Activated naive CD8-positive, alpha-beta T cell treated with anti-CD3 and anti-CD28 coated beads, Interleukin-2, amount 50 U/mL, for 24 hours (primary cell): ENCODE results near the gene OIT3.

Experiments
- ATAC-seq: fragments of 150-1000 bp; cut with Tn5 transposase; one replicate; pipeline ENCODE4 v1.10.0; 2021
- DNase-seq: peaks from one replicate; pipeline ENCODE4 v3.0.0; 2021
- H3K27ac Mint-ChIP-seq: one replicate; pipeline ENCODE4 v1.8.0; 2021; ENCODE audit warnings: mild to moderate bottlenecking, mixed read lengths
- H3K27me3 Mint-ChIP-seq: one replicate; pipeline ENCODE4 v1.8.0; 2021; ENCODE audit warnings: mixed read lengths
- H3K36me3 Mint-ChIP-seq: one replicate; pipeline ENCODE4 v1.8.0; 2021; ENCODE audit warnings: low read depth, mixed read lengths
- H3K4me1 Mint-ChIP-seq: one replicate; pipeline ENCODE4 v1.8.0; 2021; ENCODE audit warnings: mixed read lengths
- H3K4me3 Mint-ChIP-seq: one replicate; pipeline ENCODE4 v1.8.0; 2021; ENCODE audit warnings: mild to moderate bottlenecking, moderate library complexity, mixed read lengths
- H3K9me3 Mint-ChIP-seq: one replicate; pipeline ENCODE4 v1.8.0; 2021; ENCODE audit warnings: mixed read lengths

The OIT3 gene

DNA sequence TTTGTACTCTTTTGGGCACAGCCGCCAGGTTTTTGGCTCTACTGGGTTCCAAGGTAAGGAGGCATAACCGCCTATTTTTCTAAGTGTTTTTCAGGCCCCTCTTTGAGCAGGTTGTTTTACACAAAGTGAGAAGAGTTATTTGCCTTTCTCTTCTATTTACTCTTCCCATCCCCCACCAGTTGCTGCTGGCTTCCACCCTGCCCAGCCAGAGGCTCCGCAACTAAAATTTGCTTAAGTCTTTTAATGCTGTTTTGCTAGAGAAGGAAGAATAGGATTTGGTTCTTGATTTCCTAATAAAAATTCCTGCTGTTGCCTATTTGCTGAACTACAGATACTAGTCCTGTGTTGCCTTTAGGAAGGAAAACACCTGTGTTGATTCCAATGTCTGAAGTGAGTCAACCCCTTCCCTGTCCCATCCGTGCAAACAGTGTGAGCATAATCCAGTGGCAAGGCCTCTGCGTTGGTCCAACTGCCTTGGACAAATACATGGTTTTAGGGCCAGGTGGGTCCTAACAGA lies 59.2 kb downstream of the OIT3 start:
- no peak for ATAC-seq
- Mint-ChIP-seq H3K27ac (no peak overlapping the region), H3K4me3 (no peak overlapping the region), H3K4me1 (no peaks in the 10 kb centered on the region), H3K9me3 (no peaks in the 10 kb centered on the region), H3K27me3 (peaks cover 11% of the 10 kb centered on the region), H3K36me3 (no peaks in the 10 kb centered on the region)
- no peak for DNase-seq

DNA sequence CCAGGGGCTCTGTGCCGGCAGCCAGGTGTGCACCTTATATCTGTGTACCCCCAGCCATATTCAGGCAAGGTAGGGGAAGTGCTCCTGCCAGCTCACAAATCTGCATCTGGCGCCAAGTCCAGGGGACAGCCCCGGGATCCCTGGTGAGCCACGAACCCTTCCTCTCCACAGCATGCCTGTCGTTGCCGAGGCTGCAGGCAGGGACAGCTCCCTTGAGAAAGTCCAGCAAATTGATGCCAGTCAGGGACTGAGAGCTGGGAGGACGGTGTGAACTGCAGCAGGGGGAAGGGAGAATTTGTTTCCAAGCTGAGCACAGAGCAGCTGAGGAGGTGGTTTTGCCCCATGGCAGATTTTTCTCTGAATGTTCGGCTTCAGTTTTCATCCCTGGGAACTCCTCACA lies 60.1 kb downstream of the OIT3 start:
- H3K36me3 Mint-ChIP-seq, result no peaks in the 10 kb centered on the region
- peaks cover 11% of the 10 kb centered on the region for H3K27me3 Mint-ChIP-seq
- DNase-seq, result no peak
- no peaks in the 10 kb centered on the region for H3K4me1 Mint-ChIP-seq
- H3K4me3 Mint-ChIP-seq, result no peak overlapping the region
- ATAC-seq, result no peak
- H3K9me3 Mint-ChIP-seq, result no peaks in the 10 kb centered on the region
- no peak overlapping the region for H3K27ac Mint-ChIP-seq

GRCh38 chr10:72954230-72954595 lies 60.7 kb downstream of the OIT3 start:
- H3K27me3 Mint-ChIP-seq, result peaks cover 11% of the 10 kb centered on the region
- H3K4me1 Mint-ChIP-seq, result no peaks in the 10 kb centered on the region
- no peaks in the 10 kb centered on the region for H3K9me3 Mint-ChIP-seq
- no peak overlapping the region for H3K27ac Mint-ChIP-seq
- no peak for ATAC-seq
- H3K4me3 Mint-ChIP-seq, result no peak overlapping the region
- DNase-seq, result no peak
- H3K36me3 Mint-ChIP-seq, result no peaks in the 10 kb centered on the region

DNA sequence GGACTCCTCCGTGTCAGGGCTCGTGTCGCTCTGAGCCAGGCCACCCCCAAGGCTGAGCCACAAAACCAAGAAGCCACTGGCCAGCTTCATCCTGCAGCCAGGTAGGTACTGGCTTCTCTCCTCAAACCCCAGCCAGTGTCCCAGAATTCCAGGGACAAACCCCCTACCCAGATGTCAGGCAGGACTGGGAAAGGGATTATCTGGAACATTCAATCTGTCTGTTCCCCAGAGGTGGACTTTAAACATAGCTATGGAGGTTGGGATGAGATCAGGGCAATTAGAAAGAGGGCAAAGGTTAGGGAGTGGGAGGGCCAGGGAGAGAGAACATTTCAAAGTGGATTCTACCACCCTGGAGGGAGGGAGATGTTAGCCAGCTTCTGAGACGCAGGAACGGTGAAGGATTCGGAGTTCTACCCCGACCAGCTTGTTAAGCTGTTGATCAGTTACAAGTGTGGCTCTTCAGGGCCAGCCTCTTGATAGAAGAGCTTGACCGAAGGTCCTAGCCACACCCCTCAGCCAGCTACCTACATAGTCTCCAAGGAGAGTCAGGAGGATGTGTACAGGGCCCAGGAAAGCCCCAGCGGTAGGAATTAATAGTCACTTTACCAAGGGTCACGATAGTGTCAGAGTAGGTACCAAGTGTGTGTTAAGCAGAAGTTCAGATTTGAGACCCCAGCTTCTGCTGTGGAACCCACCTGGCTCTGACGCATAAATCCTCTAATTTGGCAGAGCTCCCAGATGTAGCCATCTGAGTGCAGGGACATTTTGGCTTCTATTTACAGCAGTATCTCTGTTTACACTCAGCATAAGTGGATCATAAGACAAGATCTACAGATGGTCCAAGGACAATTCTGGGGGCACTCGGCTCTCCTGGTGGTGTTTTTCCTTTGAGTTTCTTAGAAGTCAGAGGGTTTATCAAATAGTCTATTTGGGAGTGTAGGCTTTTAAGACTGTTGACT lies 61.3 kb downstream of the OIT3 start, which contains the start of gene PLA2G12B:
Gene PLA2G12B (minus strand): TSS at position 211 of the 959 bp plus-strand sequence. CDS start 121 bp downstream, at position 90.
- no peaks in the 10 kb centered on the region for H3K9me3 Mint-ChIP-seq
- no peaks in the 10 kb centered on the region for H3K4me1 Mint-ChIP-seq
- H3K27me3 Mint-ChIP-seq, result peaks cover 11% of the 10 kb centered on the region
- H3K27ac Mint-ChIP-seq, result no peak within 1 kb of the TSS
- no peaks in the 10 kb centered on the region for H3K36me3 Mint-ChIP-seq
- no peak for DNase-seq
- H3K4me3 Mint-ChIP-seq, result no peak within 1 kb of the TSS
- no peak for ATAC-seq

DNA sequence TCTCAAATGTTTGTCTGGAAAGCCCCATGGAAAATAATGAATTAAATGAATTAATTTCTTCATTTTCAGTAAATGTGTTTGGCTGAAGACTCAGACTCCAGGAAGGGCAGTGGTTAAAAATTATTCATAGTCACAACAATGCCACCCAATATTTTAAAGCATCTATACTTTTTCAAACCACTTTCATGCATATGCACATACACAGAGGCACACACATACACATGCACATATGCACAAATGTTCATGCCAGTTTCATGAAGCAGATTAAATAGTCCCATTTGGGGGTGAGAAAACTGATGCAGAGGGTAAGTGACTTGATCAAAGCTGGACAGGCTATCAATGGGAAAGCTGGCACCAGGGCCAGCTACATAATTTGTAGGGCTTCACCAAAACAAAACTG lies 62.5 kb downstream of the OIT3 start:
- no peaks in the 10 kb centered on the region for H3K9me3 Mint-ChIP-seq
- no peak for DNase-seq
- H3K4me3 Mint-ChIP-seq, result no peak overlapping the region
- peaks cover 14% of the 10 kb centered on the region for H3K27me3 Mint-ChIP-seq
- H3K36me3 Mint-ChIP-seq, result no peaks in the 10 kb centered on the region
- ATAC-seq, result no peak
- H3K4me1 Mint-ChIP-seq, result no peaks in the 10 kb centered on the region
- no peak overlapping the region for H3K27ac Mint-ChIP-seq

GRCh38 chr10:72976886-72977285 lies 83.3 kb downstream of the OIT3 start:
- Mint-ChIP-seq H3K4me3 (no peak overlapping the region), H3K36me3 (peaks cover 13% of the 10 kb centered on the region), H3K27ac (no peak overlapping the region), H3K27me3 (peaks cover 32% of the 10 kb centered on the region), H3K4me1 (no peaks in the 10 kb centered on the region), H3K9me3 (peaks cover 48% of the 10 kb centered on the region)
- no peak for DNase-seq
- ATAC-seq, result no peak

DNA sequence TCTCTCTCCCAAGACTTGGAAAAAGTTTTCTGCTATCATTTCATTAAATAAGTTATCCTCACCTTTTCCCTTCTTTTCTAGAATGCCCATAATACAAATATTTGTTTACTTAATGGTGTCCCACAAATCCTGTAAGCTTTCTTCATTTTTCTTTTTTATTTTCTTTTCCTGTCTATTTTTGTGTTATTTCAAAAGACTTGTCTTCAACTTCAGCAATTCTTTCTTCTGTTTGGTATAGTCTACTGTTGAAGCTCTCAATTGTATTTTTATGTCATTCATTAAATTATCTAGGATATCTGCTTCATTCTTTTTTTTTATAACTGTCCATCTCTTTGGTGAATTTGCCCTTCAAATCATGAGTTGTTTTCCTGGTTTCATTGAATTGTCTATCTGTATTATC lies 86.2 kb downstream of the OIT3 start:
- peaks cover 28% of the 10 kb centered on the region for H3K27me3 Mint-ChIP-seq
- no peaks in the 10 kb centered on the region for H3K4me1 Mint-ChIP-seq
- DNase-seq (no peak), ATAC-seq (no peak)
- no peak overlapping the region for H3K4me3 Mint-ChIP-seq
- H3K27ac Mint-ChIP-seq, result no peak overlapping the region
- peaks cover 13% of the 10 kb centered on the region for H3K36me3 Mint-ChIP-seq
- peaks cover 50% of the 10 kb centered on the region for H3K9me3 Mint-ChIP-seq

DNA sequence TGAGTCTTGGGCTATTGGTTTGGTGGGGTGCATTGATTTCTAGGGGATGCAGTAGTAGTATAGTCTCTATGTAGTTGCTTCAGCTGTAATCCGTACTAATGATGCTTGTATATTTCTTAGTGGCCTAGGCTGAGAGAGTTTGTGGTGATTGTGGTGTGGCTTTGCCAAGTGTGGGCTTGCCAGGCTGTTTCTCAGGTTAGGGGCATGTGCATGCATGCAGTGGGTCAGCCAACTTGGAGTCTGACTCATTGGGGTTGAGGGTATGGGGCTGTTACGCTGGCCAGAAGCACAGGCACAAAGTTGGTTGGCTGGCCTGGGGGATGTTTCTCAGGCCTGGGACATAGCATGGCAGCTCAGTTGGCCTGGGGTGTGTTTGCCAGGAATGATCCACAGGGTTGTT lies 86.8 kb downstream of the OIT3 start:
- DNase-seq (no peak), ATAC-seq (no peak)
- Mint-ChIP-seq H3K36me3 (peaks cover 15% of the 10 kb centered on the region), H3K27me3 (peaks cover 24% of the 10 kb centered on the region), H3K4me3 (no peak overlapping the region), H3K27ac (no peak overlapping the region), H3K9me3 (peaks cover 48% of the 10 kb centered on the region), H3K4me1 (no peaks in the 10 kb centered on the region)

DNA sequence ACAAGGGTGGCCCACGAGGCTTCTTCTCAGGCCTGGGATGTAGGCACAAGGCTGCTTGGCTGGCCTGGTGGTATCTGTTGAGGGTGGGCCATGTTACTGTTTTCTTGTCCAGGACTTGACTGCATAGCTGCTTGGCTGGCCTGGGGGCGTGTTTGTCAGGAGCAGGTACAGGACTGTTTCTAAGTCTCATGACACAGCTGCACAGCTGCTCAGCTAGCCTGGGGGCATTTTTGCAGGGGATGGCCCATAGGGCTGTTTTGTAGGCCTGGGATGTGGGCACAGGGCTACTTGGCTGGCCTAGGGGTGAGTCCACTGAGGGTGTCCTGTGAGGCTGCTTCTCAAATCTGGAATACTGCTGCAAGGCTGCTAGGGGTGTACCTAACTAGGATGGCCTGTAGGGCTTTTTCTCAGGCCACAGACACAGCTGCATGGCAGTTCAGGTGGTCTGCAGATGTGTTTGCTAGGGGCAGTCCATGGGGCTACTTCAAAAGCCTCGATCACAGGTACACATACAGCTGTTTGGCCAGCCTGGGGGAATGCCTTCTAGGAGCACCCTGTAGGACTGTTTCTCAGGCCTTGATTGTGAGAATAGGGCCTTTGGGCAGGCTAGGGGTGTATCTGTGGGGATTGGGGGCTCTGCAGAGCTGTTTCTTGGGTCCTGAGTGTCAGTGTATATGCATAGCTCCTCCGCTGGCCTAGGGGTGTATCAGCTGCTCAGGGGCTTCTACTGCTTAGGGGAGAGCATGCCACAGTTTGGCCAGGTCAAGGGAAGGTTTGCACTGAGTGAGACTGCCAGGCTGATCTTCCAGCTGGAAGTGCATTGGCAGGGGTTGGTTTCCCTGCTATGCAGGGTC lies 87.7 kb downstream of the OIT3 start:
- Mint-ChIP-seq H3K36me3 (peaks cover 13% of the 10 kb centered on the region), H3K27ac (no peak overlapping the region), H3K27me3 (peaks cover 18% of the 10 kb centered on the region), H3K4me1 (no peaks in the 10 kb centered on the region), H3K4me3 (no peak overlapping the region), H3K9me3 (peaks cover 41% of the 10 kb centered on the region)
- ATAC-seq (no peak), DNase-seq (no peak)

DNA sequence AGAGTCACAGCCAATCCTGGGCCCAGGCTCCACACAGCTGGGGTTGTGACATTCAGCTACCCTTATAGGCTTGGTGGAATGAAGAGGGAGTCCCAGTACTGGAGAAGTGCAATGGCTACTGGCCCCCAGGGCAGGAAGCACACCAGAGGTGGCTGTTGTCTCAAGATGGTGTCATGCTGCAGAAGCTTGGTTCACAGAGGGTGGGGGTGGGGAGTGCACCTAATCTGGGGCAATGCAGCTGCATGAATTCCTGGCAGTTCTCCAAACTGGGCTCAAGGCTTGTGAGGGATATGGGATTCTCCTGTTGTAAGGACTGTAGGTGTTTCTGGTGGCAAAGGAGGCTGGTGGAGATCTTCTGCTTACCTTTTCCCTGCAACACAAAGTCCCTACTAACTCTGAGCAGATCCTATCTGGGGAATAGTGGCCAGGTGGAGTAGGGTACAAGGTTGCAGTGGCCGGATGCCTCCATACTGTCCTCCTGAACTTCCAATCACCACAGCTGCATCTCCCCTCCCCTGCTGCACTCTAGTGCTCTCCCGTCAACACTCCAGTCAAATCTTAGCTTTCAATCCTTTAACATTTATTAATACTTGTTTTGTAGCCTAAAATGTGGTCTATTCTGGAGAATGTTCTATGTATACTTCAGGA lies 88.5 kb downstream of the OIT3 start:
- peaks cover 12% of the 10 kb centered on the region for H3K36me3 Mint-ChIP-seq
- H3K4me3 Mint-ChIP-seq, result no peak overlapping the region
- peaks cover 36% of the 10 kb centered on the region for H3K9me3 Mint-ChIP-seq
- ATAC-seq (no peak), DNase-seq (no peak)
- H3K27me3 Mint-ChIP-seq, result peaks cover 16% of the 10 kb centered on the region
- H3K4me1 Mint-ChIP-seq, result no peaks in the 10 kb centered on the region
- no peak overlapping the region for H3K27ac Mint-ChIP-seq
